Renal cortex interstitium (tissue), 11 donors: ENCODE measurements around the gene VWC2L. TPM values are rescaled to one million over a fixed set of nuclear protein-coding genes. Genes with fewer than 3 reads are reported as not detected.

Experiments used
- DNase-seq, 11 donors: peaks; one replicate each; pipeline ENCODE4 v3.0.0-alpha.2; 2013; ENCODE audit warnings: low read depth in 9 of 11, low spot score in 4 of 11; ENCODE audit errors: extremely low read depth in 1 of 11
- polyA plus RNA-seq, 3 donors: library from polyadenylated mRNA; unstranded; fragments of 120-200 nt; gene quantifications; one replicate each; pipeline ENCODE4 v1.2.1, GENCODE V29; 2013; ENCODE audit not compliant: insufficient read length in 3 of 3

VWC2L gene
- polyA plus RNA-seq, 3 donors: 0.06 to 0.08 (median 0.06) TPM

- peak in 1 of 11 donors; percentile 59 for DNase-seq
Measured at GRCh38 chr2:214574084-214574781, 163.4 kb downstream of the VWC2L start.

- no peak for DNase-seq
Measured at GRCh38 chr2:214575030-214575429, 164.2 kb downstream of the VWC2L start.

- no peak for DNase-seq
Measured at GRCh38 chr2:214575465-214575864, 164.6 kb downstream of the VWC2L start.

- DNase-seq: no peak
Measured at GRCh38 chr2:214577769-214578168, 166.9 kb downstream of the VWC2L start.

GRCh38 chr2:214578442-214578841, 167.6 kb downstream of the VWC2L start:
- no peak for DNase-seq

GRCh38 chr2:214579035-214579434, 168.2 kb downstream of the VWC2L start:
- DNase-seq: no peak

- DNase-seq: no peak
Measured at GRCh38 chr2:214587442-214587841, 176.6 kb downstream of the VWC2L start.

GRCh38 chr2:214591366-214591765, 180.5 kb downstream of the VWC2L start:
- DNase-seq: no peak

GRCh38 chr2:214592011-214592410, 181.2 kb downstream of the VWC2L start:
- DNase-seq: no peak

GRCh38 chr2:214593727-214594126, 182.9 kb downstream of the VWC2L start:
- DNase-seq: no peak

GRCh38 chr2:214601852-214602633, 191.2 kb downstream of the VWC2L start:
- no peak for DNase-seq

- no peak for DNase-seq
Measured at GRCh38 chr2:214604861-214605260, 194.0 kb downstream of the VWC2L start.

GRCh38 chr2:214607051-214607450, 196.2 kb downstream of the VWC2L start:
- DNase-seq: no peak

- no peak for DNase-seq
Measured at GRCh38 chr2:214611015-214611414, 200.2 kb downstream of the VWC2L start.

- no peak for DNase-seq
Measured at GRCh38 chr2:214624166-214624760, 213.4 kb downstream of the VWC2L start.

GRCh38 chr2:214628091-214628490, 217.2 kb downstream of the VWC2L start:
- DNase-seq: no peak
